DND-41 (cell line): ENCODE data around the gene TMEM134.

Experiments
- CTCF ChIP-seq: IDR thresholded peaks from 2 replicates; pipeline ENCODE4 v1.5.1; 2012; ENCODE audit warnings: borderline replicate concordance, low read length, moderate library complexity, mild to moderate bottlenecking; ENCODE audit not compliant: poor library complexity, severe bottlenecking; ENCODE audit errors: extremely low read depth
- EZH2 ChIP-seq: IDR thresholded peaks from 3 replicates; pipeline ENCODE4 v1.6.1; 2012; ENCODE audit warnings: borderline replicate concordance, low read depth, mild to moderate bottlenecking, moderate library complexity, low read length, inconsistent platforms; ENCODE audit not compliant: severe bottlenecking

- TF ChIP-seq CTCF (no peak), EZH2 (no peak)
Observed at GRCh38 chr11:67500831-67501715, 32.0 kb upstream of the TMEM134 start.
